ENCODE measurements around the gene ADCY5.

The ADCY5 gene

GRCh38 chr3:123431658-123432324 is 17.1 kb downstream of the ADCY5 start (continued):
- 0 out of 2 replicates have a peak, but pooled peaks have one; percentile 45 for TF ChIP-seq ZNF518A (tag by site-specific recombination; conservative IDR thresholded peaks at IDR 0.05; ENCODE audit: low read depth)
- peak; percentile 92 for TF ChIP-seq PRDM6 (tag by site-specific recombination; IDR thresholded peaks at IDR 0.05)
- no peak for TF ChIP-seq KLF9 (tag by site-specific recombination; IDR thresholded peaks at IDR 0.05; ENCODE audit: low read depth)
- TF ChIP-seq ZEB2 (tag by site-specific recombination; IDR thresholded peaks at IDR 0.05) = peak; percentile 98
- no peak for TF ChIP-seq ZNF416 (tag by site-specific recombination; IDR thresholded peaks at IDR 0.05)
- TF ChIP-seq YY2 (tag by site-specific recombination; IDR thresholded peaks at IDR 0.05) = no peak
- TF ChIP-seq ZFP69B (tag by site-specific recombination; IDR thresholded peaks at IDR 0.05) = peak; percentile 74; the same call in 1 of the 2 replicates
- no peak for TF ChIP-seq ZNF324 (tag by site-specific recombination; IDR thresholded peaks at IDR 0.05)
- TF ChIP-seq ZNF645 (tag by site-specific recombination; IDR thresholded peaks at IDR 0.05) = peak; percentile 76; the same call in 1 of the 2 replicates
- TF ChIP-seq ZNF114 (tag by site-specific recombination; IDR thresholded peaks at IDR 0.05) = no peak
- TF ChIP-seq ZNF132 (tag by site-specific recombination; IDR thresholded peaks at IDR 0.05; ENCODE audit: borderline replicate concordance) = no peak
- no peak for TF ChIP-seq ZNF555 (tag by site-specific recombination; conservative IDR thresholded peaks at IDR 0.05)
- no peak for TF ChIP-seq PRDM2 (tag by site-specific recombination; IDR thresholded peaks at IDR 0.05; ENCODE audit: borderline replicate concordance)
- TF ChIP-seq ZNF449 (tag by site-specific recombination; IDR thresholded peaks at IDR 0.05) = peak; percentile 61
- TF ChIP-seq ZXDB (tag by site-specific recombination; IDR thresholded peaks at IDR 0.05) = peak; percentile 95
- TF ChIP-seq ZSCAN23 (tag by site-specific recombination; IDR thresholded peaks at IDR 0.05) = peak; percentile 88
- no peak for TF ChIP-seq ZNF701 (tag by site-specific recombination; IDR thresholded peaks at IDR 0.05)
- no peak for TF ChIP-seq ZNF157 (tag by site-specific recombination; IDR thresholded peaks at IDR 0.05)
- TF ChIP-seq KLF17 (tag by site-specific recombination; IDR thresholded peaks at IDR 0.05) = peak; percentile 100
- no peak for TF ChIP-seq ZNF561 (tag by site-specific recombination; IDR thresholded peaks at IDR 0.05; ENCODE audit: borderline replicate concordance)
- peak; percentile 44 for TF ChIP-seq SP2 (tag by site-specific recombination; IDR thresholded peaks at IDR 0.05)
- TF ChIP-seq ZNF404 (tag by site-specific recombination; IDR thresholded peaks at IDR 0.05) = no peak
- TF ChIP-seq SETDB1 (IDR thresholded peaks at IDR 0.05; ENCODE audit: insufficient read length, low read length) = no peak
